NK-92 treated with Interleukin-12 subunit alpha and Interleukin-12 subunit beta, amount 100 ng/mL, for 24 hours (cell line): Measurements from ENCODE around the gene HERC2.

Source experiments
- DNase-seq: peaks from one replicate; lab custom pipeline; 2025; lab: John Stamatoyannopoulos, UW

The HERC2 gene

DNA sequence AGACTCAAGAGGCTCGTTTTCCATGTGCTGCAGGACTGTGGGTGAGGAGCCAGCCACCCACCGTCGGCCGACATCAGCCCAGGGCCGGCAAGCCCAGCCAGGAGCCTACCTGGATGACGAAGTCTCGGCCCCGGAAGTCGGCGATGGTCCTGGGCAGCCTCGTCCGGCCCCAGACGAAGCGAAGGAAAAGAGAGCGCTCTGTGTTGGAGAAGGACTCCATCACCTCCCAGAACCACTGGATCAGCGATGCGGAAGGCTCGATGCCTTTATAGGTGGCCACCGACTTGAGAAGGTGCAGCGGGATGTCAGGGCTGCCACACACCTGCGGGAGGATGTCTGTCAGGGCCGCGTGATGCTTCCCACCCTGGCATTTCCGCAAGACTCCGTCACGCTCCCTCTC is 209.0 kb downstream of the HERC2 start:
- DNase-seq, result no peak

DNA sequence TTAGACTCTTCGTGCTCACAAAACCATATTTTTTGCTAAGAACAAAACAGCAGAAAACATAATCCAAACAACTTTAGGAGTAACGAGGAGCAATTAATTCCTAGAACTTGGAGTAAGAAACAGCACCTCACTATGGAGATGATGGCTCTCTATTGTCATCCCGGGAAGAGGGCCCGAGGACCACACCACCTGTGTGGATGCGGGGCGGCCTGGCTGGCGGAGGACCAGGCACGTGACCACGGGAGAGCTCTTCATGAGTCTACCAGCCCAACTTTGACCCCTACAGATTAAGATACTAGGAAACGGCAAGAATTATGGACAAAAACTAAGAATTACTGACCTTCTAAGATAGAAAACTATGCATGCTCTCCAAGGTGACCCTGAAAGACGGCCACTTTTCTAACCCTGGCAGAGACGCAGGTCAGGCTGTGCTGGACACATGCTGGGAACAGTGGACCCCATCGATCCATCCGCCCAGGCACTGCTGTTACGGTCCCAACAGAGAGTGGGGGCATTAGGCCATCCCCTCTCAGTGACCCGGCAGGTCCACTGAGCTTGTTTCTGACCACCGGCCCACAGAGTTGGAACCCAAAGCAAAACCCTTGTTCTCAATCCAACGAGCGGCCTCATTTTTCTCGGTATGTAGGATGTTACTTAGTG is 209.7 kb downstream of the HERC2 start:
- DNase-seq, result no peak

DNA sequence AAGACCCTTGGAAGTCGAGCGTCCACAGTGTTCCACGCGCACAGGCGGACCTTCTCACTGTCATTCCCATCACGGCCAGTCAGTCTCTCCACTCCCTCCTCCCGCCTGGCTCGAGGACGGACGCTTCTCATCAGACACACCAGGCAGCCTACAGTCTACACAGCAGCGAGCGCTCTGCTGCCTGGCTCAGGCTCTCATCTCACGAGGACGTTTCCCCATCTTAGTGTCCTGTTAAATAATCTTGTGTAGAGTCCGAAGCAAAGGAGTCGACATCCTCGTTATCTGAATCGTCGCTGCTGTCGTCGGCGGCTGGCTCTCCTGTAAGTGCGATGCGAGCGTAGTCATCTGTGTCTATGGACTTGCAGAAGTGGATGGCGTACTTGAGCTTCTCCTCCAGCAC is 210.4 kb downstream of the HERC2 start:
- DNase-seq, result no peak

DNA sequence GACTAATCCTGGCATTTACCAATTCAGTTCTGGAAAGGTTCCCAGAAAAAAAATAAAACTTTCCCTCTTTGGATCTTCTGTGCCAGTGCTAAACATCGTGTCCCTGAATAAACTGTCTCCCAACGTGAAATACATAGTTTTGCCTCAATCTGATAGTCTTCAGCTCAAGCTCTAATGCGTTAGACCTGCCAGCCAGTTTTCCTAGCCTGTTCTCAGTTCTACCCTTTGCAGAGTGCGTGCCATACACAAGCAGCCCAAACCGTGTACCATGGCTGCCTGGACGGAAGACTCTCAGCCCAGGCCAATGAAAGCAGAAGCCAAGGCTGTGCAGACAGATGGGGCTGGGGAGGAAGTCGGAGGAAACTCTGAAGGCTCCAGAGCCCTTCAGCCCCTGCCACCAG is 211.5 kb downstream of the HERC2 start:
- no peak for DNase-seq

DNA sequence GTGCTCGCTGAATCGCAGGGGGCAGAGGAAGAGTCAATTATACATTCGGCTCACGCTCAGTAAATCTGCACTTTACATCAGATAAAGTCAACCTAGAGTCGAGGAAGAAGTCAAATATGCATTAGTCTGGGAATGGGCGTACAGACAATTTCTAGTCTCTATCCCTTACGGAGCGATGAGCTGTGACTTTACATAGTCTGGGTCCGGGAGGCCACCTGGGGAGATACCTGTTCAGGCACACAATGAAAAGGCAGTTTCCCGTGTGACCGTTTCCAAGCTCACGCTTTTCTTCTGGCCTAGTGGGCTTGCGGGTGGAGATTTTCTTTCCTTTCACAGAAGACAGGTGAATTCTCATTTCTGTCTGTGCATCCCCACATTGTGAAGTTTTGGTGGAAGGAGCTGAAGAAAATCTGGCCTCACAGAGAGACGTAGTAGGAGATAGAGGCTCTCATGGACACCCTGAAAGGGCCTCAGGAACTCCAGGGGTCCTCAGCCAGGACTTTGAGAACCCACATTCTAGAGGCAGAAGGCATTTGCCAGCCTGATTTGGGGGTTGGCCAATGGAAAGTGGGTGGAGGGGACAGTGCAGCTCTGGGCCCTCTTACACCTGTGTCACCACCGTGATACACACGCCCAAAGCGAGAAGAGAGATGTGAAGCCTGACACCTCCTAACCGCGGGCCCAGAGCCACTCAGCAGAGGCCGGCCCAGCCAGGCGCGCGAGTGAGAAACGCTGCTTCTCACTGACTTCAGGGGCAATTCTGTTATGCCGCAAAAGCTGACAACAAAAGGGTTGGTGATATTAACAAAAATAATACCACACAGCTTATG is 212.1 kb downstream of the HERC2 start:
- no peak for DNase-seq

DNA sequence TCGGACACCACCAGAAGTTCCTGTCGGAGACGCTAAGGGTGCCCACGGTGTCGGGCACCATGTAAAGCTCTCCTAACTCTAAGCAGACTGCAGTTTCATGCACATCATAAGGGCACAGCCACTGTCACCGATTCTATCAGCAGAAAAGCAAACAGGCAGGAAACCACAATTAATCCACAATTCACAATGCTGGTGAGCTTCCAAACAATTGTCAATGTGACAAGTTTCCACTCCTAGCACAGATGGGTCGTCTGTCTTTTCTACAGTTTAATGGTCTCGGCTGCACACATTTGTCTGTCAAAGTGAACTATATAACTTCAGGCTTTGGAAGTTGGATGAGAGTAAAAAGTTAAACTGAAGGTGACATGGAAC is 214.1 kb downstream of the HERC2 start:
- no peak for DNase-seq

DNA sequence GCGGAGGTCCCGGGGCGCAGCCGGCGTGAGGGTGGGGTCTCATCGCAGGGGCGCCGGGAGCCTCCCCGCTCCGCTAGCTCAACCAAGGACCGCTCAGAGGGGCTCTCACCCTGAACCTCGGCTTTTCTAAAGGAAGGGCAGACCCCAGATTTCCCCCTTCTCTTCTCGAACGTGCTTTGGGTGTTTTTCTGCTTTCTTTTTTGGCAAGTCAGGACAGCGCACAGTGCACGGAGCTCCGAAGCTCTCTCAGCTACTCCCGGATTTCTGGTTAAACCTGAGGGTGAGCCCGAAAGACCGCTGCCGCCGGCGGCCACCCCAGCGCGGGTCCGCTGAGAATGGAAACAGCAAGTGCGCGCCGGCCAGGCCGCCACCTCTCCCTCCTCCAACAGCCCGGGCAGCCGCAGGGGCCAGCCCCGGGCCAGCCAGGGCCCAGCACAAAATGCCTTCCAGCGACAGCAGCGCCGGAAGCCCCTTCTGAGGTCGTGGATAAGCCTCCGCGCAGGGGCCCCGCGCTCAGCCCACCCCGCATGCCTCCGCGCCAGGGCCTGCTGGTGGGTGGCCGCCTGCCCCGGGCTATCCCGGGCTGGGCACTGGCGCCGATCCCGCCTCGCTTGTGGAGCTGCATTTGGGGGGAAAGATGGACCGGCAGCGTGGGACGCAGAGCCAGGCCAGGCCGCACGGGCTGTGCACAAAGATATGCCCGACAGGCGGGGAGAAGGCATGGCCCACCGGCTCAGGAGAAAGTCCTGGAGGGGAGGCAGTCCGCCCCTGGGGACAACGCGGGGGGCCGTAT is 214.7 kb downstream of the HERC2 start:
- DNase-seq, result no peak

DNA sequence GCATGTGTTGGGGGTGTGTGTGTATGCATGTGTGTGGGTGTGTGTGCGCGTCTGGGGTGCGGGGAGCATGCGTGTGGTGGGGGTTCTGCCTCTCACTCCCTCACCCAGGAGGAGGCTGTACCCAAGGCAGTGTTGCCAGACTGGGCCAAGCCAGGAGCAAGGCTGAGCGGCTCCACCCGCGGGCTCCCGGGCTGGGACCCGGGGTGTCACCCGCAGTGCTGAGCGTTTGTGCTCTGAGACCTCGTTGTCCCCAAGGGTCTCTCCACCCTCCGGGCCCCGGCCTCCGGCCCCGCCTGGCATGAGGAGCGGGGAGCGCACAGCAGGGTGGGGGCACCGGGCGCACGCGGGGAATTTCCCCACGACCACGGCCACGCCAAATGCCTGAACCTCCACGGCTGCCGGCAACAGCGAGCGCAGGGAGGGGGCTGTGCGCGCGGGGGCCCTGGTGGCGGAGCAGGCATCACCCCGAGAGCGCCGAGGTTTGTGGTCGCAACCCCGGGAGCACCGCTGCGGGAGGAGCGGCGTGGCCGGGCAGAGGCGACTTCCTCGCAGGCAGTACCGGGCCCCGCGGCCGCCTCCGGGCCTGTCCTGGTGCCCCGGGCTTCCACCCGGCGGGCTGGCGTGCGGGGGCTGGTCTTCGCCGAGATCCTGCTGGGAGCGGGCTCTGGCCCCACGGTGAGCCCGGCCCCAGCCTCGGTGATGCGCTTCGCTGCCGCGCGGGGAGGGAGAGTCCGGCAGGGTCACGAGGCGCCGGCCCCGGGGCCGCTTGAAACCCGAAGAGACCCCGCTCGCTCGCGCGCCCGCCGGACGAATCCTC is 215.5 kb downstream of the HERC2 start:
- no peak for DNase-seq

DNA sequence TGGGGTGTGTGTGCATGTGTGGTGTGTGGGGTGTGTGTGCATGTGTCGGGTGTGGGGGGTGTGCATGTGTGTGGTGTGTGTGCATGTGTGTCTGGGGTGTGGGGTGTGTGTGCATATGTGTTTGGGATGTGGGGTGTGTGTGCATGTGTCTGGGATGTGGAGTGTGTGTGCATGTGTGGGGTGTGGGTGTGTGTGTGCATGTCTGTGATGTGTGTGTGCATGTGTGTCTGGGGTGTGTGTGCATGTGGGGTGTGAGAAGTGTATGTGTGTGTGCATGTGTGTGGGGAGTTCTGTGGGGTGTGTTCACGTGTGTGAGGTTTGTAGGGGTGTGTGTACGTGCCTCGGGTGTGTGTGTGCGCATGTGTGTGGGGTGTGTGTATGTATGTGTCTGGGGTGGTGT is 216.2 kb downstream of the HERC2 start:
- DNase-seq, result no peak

DNA sequence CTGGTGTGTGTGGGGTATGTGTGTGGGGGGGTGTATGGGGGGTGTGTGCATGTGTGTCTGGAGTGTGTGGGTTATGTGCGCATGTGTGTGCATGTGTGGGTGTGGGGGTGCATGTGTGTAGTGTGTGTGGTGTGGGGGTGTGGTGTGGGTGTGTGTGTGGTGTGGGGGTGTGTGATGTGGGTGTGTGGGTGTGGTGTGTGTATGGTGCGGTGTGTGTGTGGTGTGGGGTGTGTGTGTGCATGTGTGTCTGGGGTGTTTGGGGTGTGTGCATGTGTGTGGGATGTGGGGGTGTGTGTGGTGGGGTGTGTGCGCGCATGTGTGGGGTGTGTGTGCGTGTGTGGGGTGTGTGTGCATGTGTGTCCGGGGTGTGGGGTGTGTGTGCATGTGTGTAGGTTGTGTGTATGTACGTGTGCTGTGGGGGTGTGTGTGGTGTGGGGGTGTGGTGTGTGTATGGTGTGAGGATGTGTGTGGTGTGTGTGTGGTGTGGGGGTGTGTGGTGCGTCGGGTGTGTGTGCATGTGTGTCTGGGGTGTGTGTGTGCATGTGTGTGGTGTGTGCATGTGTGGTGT is 216.7 kb downstream of the HERC2 start:
- DNase-seq, result no peak

DNA sequence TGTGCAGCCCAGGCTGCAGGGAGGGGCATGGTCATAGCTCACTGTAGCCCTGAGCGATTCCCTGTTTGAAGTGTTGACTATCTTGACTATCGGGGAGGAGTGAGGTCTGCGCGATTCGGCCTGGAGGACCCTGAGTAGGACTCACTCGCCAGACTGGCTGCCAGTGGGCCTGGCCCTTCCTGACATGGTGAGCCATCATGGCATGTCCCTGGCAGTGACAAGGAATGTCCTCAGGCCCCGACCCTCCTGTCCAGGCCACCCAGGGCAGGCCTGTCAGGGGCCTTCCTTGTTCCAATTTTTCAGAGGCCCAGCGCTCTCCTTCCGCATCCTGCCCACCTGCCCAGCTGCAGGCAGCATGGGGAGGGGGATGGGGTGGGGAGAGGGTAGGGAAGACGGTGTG is 217.7 kb downstream of the HERC2 start:
- DNase-seq, result no peak

DNA sequence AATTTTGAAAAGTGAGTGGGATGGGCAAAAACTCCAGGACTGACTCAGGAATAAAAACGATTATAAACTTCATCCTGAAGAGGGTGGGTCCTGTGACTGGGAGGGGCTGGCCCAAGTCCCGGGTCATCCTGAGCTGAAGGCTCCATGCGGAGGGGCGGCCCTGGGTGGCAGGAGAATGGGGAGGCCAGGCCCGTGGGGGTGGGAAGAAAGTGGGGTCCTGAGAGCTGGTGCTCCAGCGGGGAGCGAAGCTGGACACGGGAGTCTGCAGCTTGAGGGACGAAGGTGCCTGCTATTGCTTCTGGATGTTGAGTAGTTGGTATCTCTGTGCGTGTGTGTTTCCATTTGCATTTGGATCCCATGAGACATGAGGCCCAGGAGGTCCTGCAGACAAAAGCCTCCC is 218.1 kb downstream of the HERC2 start:
- no peak for DNase-seq

DNA sequence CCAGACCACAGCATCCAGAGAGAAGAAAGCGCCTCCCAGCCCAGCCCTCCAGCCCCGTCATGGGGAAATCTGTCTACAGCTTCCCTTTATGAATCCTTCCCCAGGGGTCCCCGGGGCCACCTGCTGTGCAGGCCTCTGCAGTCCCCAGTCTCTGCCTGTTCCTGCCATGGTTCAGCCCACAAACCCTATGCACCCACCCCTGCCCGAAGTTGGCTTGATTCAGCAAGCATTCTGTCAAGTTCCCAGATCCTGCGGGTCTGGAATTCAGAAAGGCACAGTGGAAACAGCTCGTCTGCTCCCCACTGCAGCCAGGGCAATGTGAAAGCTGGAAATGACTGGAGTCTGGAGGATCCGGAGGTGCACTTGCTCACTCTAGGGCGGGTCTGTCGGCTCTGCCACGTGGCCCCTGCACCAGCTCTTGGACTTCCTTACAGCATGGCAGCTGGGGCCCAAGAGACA is 220.0 kb downstream of the HERC2 start:
- no peak for DNase-seq

DNA sequence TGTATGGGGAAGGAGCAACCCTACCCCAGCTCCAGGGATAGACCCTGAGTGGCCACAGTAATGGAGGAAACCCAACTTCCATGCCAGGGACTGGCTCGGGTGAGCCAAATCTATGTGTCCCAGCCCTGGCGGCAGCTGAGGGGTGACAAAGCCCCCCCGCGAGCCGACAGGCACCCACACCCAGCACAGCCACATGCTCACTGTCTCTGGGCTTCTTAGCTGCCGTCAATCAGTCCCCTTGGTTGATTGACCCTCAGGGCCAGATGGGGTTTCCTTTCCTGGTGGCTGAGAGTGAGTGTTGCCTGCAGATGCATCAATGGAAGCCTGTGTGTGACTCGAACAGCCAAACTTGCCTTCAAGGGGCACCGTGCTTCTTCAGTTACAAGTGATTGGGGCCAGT is 220.8 kb downstream of the HERC2 start:
- DNase-seq, result no peak

DNA sequence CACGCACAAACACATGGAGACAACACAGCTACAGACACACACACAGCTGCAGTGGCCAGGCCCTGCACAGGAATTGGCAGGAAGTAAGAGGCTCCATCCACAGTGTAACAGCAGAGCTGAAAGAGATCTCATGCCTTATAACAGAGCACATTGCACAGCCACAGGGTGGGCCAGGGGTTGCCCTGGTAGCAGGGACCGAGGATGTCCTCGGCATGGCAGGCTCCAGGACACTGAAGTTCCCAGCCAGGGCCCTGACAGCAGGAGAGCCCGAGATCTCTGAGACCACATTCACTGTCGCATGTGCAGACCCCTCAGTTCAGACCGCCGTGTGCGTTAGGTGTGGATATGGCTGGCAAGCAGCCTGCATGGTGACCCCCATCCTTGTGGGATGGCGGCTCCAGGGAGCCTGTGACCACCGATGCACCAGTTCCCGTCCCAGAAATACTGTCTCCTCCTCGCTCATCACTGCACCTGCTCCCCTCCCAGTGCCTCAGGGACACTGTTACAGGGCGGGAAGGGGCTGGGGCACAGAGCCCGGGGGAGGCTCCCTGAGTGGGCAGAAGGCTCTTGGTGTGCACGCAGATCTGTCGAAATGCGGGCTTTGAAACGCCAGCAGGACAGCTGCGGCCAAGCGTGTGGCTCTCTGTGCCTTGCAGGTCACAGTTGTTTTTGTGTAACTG is 221.3 kb downstream of the HERC2 start:
- DNase-seq, result no peak

DNA sequence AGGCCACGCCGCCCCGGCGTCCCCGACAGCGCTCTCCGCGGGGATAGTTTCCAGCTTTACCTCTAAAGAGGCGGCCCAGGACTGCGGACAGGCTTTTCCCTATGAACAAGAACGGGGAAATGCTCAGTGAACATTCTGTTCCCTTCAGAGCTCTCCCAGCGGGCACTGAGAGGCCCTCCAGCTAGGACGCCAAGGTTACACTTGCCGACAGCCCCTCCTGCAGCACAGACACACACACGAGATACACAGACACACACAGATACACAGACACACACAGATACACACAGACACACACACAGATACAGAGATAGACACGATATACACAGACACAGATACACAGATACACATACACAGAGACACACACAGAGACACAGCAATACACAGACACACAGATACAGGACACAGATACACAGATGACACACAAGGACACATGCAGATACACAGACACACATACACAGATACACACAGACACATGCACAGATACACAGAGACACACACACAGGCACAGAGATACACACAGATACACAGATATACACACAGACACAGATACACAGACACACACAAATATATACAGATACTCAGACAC is 222.3 kb downstream of the HERC2 start:
- DNase-seq, result no peak

DNA sequence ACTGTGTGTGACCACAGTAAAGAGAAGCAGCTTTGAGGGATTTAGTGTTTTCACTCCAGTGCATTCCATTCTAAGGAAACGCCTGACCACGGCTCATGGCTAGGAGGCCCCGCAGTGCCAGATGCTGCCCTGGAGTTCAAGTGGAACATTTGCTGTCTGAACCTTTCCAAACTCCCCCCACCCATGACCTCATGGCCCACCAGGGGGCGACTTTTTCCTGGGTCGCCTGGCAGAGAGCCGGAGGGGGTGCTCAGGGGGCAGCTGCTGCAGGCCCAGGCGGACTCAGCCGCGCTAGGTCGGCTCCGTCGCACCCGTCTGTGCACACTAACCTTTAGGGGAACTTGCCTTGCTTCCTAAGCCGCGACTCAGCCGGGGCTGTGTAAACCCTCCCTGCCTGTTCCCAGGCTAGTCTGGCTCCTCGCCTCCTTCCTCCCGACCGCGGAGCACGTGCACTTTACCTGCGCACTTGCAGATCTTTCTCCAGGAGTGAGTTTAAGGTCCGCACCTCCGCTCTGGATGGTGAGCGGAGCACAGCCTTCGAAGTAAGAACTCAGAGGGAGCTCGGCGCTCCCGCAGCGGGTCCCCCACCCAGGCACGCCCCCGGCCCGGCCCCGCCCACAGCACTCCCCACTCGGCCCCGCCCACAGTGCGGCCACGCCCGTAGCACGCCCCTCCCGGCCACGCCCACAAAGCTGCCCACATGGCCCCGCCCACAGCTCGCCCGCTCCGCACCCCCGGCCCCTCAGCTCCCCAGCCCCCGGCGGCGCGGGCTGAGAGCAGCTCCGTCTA is 223.0 kb downstream of the HERC2 start, which contains the start of gene OCA2:
Gene OCA2, minus strand, starts transcription at position 550 of the 789 bp plus-strand sequence. CDS start 17,441 bp downstream, outside the sequence.
- DNase-seq, result no peak

DNA sequence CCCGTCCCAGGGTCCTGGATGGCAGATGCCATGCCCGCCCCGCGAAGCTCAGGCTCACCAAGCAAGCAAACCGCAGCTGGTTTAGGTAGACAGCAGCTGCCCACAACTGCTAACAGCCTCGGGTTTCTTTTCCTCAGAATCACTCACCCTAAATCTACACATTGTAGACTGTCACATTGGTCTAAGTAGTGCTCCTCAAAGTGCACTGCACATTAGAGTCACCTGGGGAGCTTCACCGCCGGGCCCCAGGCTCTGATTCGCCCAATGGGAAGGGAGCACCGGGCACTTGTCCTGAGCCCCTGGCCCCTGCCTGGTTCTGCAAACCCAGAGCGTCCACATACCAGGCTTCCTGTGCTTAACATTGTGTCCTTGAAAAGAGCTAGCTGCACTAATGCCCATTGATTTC is 223.6 kb downstream of the HERC2 start:
- DNase-seq, result no peak

DNA sequence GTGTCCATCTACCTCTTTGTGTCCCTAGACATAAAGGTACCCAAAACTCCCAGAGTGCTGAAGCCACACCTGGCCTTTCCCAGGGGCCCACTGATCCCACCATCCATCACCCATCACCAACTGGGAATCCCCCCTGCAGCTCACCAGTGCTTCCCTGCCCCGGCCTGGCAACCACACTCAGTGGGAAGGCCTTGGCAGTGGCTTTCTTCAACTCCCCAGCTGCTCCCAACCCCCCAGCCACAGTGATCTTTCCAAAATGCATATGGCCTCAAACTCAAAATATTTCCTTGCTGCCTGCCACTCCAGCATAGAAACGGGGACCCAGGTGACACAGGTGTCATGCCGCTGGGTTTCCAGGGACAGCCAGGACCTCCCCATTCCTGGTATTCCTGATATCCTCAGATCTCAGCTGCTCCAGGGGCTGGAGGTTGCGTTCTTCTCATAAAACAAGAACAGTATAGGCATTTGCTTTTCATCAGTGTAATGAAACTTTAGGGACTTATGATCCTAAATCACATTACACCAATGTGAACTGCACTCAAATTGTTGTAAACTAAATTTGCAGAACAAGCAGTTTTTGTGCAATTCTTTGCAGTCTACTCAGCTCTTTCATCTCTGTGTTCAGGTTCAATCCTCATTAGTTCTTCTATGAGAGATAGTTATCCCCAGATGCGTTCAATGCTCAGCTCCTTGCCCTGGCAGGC is 224.2 kb downstream of the HERC2 start:
- no peak for DNase-seq
